ACC112 (cell line): ENCODE results near the gene FKBP9.
"Not testable (repeated sequence)": the region's sequence is repeated elsewhere in the genome, so short reads cannot be mapped to it uniquely, and the experiment has no call there.

Experiments
- H2AFZ ChIP-seq: fragments of 200-600 bp; sonication (generic); one replicate; pipeline ENCODE4 v1.6.0; 2017; ENCODE audit warnings: antibody characterized with exemption, low read length; ENCODE audit not compliant: unreplicated experiment
- H3K27ac ChIP-seq: fragments of 200-600 bp; sonication (generic); 2 replicates; pipeline ENCODE4 v1.5.1; 2014; ENCODE audit warnings: low read depth, mild to moderate bottlenecking, antibody characterized with exemption, low read length, moderate library complexity
- H3K27me3 ChIP-seq: fragments of 200-600 bp; sonication (generic); 2 replicates; pipeline ENCODE4 v1.6.1; 2014; ENCODE audit warnings: mild to moderate bottlenecking, antibody characterized with exemption, low read length, moderate library complexity, mixed read lengths; ENCODE audit not compliant: insufficient read depth
- H3K36me3 ChIP-seq: fragments of 200-600 bp; sonication (generic); 2 replicates; pipeline ENCODE4 v1.6.1; 2016; ENCODE audit warnings: mild to moderate bottlenecking, antibody characterized with exemption, low read length, moderate library complexity, mixed read lengths; ENCODE audit not compliant: insufficient read depth
- H3K4me1 ChIP-seq: fragments of 200-600 bp; sonication (generic); one replicate; pipeline ENCODE4 v1.6.1; 2016; ENCODE audit warnings: low read length, mixed read lengths; ENCODE audit not compliant: insufficient read depth, unreplicated experiment, control insufficient read depth
- H3K4me3 ChIP-seq: fragments of 200-600 bp; sonication (generic); 2 replicates; pipeline ENCODE4 v1.5.1; 2014; ENCODE audit warnings: mild to moderate bottlenecking, low read depth, low read length
- H3K79me2 ChIP-seq: fragments of 200-600 bp; sonication (generic); one replicate; pipeline ENCODE4 v1.6.0; 2016; ENCODE audit warnings: low read length; ENCODE audit not compliant: control insufficient read depth, unreplicated experiment, insufficient read depth

FKBP9 gene, protein sequence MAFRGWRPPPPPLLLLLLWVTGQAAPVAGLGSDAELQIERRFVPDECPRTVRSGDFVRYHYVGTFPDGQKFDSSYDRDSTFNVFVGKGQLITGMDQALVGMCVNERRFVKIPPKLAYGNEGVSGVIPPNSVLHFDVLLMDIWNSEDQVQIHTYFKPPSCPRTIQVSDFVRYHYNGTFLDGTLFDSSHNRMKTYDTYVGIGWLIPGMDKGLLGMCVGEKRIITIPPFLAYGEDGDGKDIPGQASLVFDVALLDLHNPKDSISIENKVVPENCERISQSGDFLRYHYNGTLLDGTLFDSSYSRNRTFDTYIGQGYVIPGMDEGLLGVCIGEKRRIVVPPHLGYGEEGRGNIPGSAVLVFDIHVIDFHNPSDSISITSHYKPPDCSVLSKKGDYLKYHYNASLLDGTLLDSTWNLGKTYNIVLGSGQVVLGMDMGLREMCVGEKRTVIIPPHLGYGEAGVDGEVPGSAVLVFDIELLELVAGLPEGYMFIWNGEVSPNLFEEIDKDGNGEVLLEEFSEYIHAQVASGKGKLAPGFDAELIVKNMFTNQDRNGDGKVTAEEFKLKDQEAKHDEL

GRCh38 chr7:32957326-32958045 is at the start of gene FKBP9:
FKBP9 (plus strand) TSS chr7:32957440; CDS start chr7:32957574, 134 bp downstream.
- H3K4me3 ChIP-seq: peak within 1 kb of the TSS; percentile 97
- H2AFZ ChIP-seq: peak within 1 kb of the TSS; percentile 90
- peaks cover 30% of the 10 kb centered on the region for H3K79me2 ChIP-seq
- no peaks in the 10 kb centered on the region for H3K27me3 ChIP-seq
- H3K27ac ChIP-seq: peak within 1 kb of the TSS; percentile 94
- no peaks in the 10 kb centered on the region for H3K36me3 ChIP-seq
- no peaks in the 10 kb centered on the region for H3K4me1 ChIP-seq

DNA sequence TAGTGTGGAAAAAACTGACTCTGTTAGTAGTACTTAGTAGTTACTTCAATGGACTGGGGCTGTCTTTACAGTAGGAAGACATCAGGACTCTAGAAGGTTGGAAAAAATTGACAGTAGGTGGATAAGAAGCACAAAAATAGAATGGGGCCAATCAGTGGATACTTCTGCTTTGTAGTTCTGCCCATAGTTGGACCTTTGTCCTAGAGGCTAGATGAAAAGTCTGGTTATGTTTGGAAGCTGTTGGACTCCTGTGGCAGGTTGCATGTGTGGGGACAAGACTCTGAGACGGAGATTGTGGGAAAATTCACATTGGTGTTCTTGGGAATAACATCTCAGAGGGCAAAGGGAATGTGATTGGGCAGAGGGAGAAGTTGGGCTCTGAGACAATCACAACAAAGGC is 47.0 kb upstream of the FKBP9 start:
- H3K27me3 ChIP-seq: no peaks in the 10 kb centered on the region
- H3K4me3 ChIP-seq: no peak overlapping the region
- H3K27ac ChIP-seq: no peak overlapping the region
- no peaks in the 10 kb centered on the region for H3K79me2 ChIP-seq
- no peak overlapping the region for H2AFZ ChIP-seq
- no peaks in the 10 kb centered on the region for H3K4me1 ChIP-seq
- H3K36me3 ChIP-seq: 0 out of 2 replicates have a peak, but pooled peaks cover under 1% of the 10 kb centered on the region

DNA sequence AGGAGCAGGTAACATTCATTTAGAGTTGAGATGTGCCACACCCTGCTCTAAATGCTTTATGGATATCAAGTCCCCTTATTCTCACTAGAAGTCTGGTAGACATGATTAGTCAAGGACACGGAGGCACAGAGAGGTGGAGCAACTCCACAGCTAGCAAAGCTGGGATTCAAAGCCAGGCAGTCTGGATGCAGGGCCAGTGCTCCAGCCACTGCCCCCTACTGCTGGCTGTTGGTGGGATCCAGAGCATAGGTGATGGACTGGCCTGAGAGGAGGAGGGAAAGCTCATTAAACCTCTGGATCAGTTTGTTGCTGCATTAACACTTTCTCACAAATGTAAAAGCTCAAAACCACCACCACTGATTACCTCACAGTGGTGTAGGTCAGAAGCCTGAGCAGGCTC is 43.1 kb upstream of the FKBP9 start:
- Histone ChIP-seq H3K4me3 (no peak overlapping the region), H2AFZ (no peak overlapping the region), H3K79me2 (no peaks in the 10 kb centered on the region), H3K27ac (no peak overlapping the region), H3K27me3 (no peaks in the 10 kb centered on the region), H3K36me3 (peaks cover 5% of the 10 kb centered on the region; the same call in 1 of the 2 replicates), H3K4me1 (no peaks in the 10 kb centered on the region)

DNA sequence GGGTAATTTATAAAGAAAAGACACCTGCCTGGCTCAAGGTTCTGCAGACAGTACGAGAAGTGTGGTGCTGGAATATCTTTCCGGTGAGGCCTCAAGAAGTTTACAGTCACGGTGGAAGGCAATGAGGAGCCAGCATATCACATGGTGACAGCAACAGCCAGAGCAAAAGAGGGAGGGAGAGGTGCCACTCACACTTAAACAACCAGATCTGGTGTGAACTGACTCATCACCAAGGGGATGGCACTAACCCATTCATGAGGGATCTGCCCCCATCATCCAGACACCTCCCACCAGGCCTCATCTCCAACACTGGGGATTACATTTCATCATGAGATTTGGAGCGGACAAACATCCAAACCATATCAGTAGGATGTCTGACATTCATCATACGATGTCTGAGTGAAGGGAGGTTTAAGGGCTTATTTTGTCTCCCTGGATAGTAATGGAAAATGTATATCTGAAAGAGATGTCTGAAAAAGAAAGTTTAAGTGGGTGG is 42.2 kb upstream of the FKBP9 start:
- Histone ChIP-seq H3K4me1 (no peaks in the 10 kb centered on the region), H3K4me3 (no peak overlapping the region), H3K27ac (no peak overlapping the region), H3K27me3 (no peaks in the 10 kb centered on the region), H3K79me2 (no peaks in the 10 kb centered on the region), H3K36me3 (peaks cover 5% of the 10 kb centered on the region; the same call in 1 of the 2 replicates), H2AFZ (no peak overlapping the region)

DNA sequence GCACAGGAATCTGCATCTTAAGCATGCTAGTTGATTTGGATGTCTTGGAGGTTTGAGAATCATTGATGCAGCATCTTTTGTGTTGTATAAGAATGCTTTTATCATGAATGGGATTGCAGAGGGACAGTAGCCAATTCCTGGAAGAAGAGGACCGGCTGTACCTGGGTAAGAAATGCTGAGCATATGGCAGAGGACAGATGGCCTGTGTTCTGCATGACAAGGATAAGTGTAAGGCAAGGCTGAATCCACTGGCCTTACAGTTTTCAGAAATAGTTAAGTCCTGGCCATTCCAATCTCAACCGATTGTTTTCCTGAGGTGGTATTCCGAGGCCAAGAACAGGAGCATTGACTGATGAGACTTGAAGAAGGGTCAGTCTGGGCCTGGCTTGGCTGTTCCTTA is 41.2 kb upstream of the FKBP9 start:
- H3K27ac ChIP-seq: no peak overlapping the region
- H3K27me3 ChIP-seq: no peaks in the 10 kb centered on the region
- peaks cover 7% of the 10 kb centered on the region for H3K36me3 ChIP-seq
- no peak overlapping the region for H3K4me3 ChIP-seq
- no peaks in the 10 kb centered on the region for H3K4me1 ChIP-seq
- H3K79me2 ChIP-seq: no peaks in the 10 kb centered on the region
- no peak overlapping the region for H2AFZ ChIP-seq

DNA sequence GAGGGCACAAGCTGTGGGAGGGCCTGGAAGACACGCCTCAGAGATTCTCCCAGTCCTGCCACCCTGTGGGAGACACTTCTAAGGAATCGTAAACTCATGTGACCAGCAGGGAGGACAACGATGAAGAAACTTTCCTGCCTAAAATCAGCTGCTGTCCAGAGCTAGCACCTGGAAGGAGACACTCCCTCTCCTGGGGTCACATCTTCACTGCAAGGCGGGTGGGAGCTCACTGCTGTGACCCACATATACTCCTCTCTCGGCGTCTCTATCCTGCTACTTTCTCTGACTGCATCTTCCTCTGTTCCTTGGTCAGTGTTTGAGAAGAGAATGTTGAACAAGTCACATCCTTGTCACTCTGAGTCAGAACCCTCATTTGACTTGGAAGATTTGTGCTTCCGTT is 40.2 kb upstream of the FKBP9 start:
- peaks cover 10% of the 10 kb centered on the region for H3K36me3 ChIP-seq
- H3K79me2 ChIP-seq, H3K4me3 ChIP-seq, H2AFZ ChIP-seq, H3K27me3 ChIP-seq, H3K4me1 ChIP-seq, H3K27ac ChIP-seq: not testable (repeated sequence)

DNA sequence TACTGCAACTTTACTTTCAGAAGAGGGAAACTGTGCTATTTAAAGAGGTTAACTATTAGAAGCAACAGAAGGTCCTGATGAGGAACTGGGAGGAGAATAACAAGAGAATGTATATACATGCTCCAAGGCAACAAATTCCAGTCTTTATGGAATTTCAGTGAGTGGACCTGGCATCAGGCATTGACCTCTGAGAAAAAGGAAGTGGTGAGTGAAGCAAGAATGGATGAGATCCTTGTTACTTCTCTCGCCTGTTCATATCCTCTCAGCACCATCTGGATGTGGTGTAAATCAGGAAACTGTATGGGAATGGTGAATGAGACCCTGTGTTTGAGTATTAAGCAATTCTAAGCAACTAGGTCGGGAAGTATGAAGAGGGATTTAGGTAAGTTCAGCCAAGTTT is 35.3 kb upstream of the FKBP9 start:
- Histone ChIP-seq H3K79me2 (no peaks in the 10 kb centered on the region), H2AFZ (no peak overlapping the region), H3K4me3 (no peak overlapping the region), H3K27me3 (no peaks in the 10 kb centered on the region), H3K27ac (no peak overlapping the region), H3K4me1 (no peaks in the 10 kb centered on the region), H3K36me3 (peaks cover 14% of the 10 kb centered on the region)

GRCh38 chr7:32928785-32929298 is 28.4 kb upstream of the FKBP9 start:
- H3K27me3 ChIP-seq: no peaks in the 10 kb centered on the region
- H3K27ac ChIP-seq: no peak overlapping the region
- no peak overlapping the region for H2AFZ ChIP-seq
- no peaks in the 10 kb centered on the region for H3K4me1 ChIP-seq
- no peak overlapping the region for H3K4me3 ChIP-seq
- peaks cover 5% of the 10 kb centered on the region for H3K79me2 ChIP-seq
- peaks cover 21% of the 10 kb centered on the region for H3K36me3 ChIP-seq

DNA sequence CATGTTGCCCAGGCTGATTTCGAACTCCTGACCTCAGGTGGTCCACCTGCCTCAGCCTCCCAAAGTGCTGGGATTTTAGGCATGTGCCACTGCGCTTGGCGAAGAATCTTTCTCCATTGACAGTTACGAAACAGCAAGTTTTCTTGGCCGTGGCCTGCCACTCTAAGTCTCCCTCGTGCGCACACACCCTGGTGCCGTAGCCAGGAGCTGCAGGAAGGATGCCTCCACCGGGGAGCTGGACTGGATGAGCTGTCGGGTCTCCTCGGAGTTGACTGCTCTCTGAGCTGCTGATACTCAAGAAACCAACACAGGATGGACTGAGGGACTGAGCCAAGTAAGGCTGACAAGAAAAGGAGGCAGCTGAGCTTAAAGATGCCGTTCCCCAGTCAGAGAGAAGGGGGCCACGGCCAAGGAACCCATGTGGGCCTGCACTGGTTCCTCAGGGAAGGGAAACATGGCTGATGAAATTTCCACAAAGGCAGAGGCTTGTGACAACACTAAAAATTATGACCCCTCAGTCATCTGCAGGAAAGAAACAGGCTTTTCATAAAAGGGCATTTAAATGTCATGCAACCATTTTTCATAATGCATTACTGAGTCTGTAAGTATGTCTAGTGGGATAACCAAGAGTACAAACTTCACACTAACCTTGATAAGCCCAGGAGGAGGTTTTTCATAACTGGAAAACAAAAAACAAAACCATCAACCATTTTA is 27.7 kb upstream of the FKBP9 start:
- Histone ChIP-seq H3K36me3 (peaks cover 18% of the 10 kb centered on the region), H3K27me3 (no peaks in the 10 kb centered on the region), H3K79me2 (peaks cover 7% of the 10 kb centered on the region)

DNA sequence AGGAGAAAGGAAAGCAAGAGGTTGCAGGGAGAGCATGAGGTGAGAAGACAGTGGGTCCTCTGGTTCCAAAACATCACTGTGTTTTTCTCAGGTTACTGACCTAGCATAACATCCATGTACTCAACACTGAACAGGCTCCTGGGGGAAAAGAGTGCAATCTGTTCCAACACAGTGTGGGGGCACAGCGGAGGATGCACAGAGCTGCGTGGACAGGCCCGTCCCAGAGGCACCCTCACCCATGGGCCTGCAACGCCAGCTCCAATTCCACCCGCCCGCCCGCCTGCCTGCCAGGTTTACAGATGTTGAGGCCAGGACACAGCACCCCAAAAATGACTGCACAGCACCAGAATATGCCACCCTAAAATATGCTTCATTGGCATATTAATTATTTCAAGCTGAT is 26.9 kb upstream of the FKBP9 start:
- Histone ChIP-seq H3K27ac (no peak overlapping the region), H3K36me3 (peaks cover 18% of the 10 kb centered on the region), H2AFZ (no peak overlapping the region), H3K27me3 (no peaks in the 10 kb centered on the region), H3K4me3 (no peak overlapping the region), H3K4me1 (peaks cover under 1% of the 10 kb centered on the region), H3K79me2 (peaks cover 10% of the 10 kb centered on the region)

More for the DNA sequence above, 27.7 kb upstream of the FKBP9 start:
- Histone ChIP-seq H2AFZ (no peak overlapping the region), H3K4me3 (no peak overlapping the region), H3K27ac (no peak overlapping the region), H3K4me1 (no peaks in the 10 kb centered on the region)
